Middle frontal gyrus (tissue), 1 donor: ENCODE data around the gene KRTAP29-1.
"Not testable (repeated sequence)": the region's sequence is repeated elsewhere in the genome, so short reads cannot be mapped to it uniquely, and the experiment has no call there.

ENCODE experiments used
- DNase-seq: peaks from one replicate; pipeline ENCODE4 v3.0.0-alpha.2; 2015; ENCODE audit warnings: low spot score; ENCODE audit errors: extremely low spot score

The KRTAP29-1 gene

GRCh38 chr17:41301204-41301790 is 1.4 kb downstream of the KRTAP29-1 start:
- DNase-seq = no peak

DNA sequence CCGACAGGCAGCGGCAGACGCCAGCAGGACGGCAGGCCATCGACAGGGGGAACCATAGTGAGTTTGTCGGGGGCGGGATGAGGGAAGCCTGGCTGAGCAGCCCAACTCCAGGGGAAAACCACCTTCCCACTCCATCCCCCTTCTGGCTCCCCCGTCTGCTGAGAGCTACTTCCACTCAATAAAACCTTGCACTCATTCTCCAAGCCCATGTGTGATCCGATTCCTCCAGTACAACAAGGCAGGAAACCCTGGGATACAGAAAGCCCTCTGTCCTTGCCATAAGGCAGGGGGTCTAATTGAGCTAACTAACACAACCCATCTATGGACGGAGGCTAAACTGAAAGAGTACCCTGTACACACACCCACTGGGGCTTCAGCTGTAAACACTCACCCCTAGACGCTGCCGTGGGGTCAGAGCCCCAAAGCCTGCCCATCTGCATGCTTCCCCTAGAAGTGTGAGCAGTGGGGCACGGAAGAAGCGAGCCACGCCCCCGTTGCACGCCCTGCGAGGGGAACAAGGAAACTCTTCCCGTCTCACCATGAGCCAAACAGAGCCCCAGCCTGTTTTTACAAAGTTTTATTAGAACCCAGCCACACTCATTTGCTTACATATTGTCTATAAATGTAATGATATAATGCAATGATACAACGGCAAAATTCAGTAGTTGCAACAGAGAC is 4.1 kb downstream of the KRTAP29-1 start:
- no peak for DNase-seq

GRCh38 chr17:41296846-41297245 is 5.8 kb downstream of the KRTAP29-1 start:
- no peak for DNase-seq

DNA sequence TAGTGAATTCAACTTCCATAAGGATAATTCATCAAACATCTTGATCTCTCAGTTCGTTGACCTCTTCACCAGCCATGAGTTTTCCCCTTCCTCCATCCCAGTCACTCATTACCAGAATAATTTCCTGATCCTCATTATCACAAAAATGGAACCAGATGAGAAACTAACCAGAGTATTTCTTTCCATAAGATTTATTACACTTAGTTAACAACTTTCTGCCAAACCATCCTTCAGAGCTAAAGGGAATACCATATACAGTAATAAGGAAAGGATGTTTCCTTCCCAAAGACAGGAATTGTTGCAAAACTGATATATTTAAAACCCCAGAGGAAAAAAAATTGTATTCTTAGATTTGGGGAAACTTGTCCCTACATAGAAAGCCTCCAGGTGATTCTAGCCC is 8.6 kb downstream of the KRTAP29-1 start:
- DNase-seq = no peak

DNA sequence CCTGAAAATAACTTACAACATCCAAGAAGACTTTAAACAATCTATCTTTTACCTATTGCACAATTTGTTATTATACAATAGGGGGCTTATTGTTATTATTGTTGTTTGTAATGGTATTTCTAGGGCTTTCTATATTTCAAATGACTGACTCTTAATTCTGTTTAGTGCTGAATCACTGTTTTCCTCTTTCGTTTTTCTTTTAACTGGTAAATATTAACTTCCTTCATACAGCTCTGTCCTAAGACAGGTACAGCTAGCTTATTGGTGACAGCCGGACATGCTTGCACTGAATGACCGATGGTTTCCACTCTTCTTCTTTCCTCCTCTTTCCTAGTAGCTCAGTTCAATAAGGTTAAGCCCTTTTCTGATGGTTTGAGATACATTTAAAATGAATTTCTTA is 15.6 kb downstream of the KRTAP29-1 start:
- DNase-seq = no peak

DNA sequence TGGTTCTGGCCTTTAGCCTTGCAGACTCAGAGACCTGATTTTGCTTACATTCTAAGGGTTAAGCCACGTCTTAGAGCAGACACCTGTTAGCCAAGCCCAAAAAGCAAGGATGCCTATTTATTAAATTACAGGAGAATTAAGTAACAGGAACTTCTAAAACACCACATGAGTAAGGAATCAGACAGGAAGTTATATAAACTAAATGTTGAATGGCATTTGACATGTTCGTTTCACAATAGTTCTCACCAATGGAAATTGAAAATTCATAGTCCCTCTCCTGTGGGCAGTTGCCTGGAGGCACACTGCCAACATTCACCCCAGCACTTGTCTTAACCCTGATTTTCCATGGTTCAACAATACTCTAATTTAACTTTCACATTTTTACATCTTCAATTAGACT is 18.1 kb downstream of the KRTAP29-1 start:
- DNase-seq = no peak

DNA sequence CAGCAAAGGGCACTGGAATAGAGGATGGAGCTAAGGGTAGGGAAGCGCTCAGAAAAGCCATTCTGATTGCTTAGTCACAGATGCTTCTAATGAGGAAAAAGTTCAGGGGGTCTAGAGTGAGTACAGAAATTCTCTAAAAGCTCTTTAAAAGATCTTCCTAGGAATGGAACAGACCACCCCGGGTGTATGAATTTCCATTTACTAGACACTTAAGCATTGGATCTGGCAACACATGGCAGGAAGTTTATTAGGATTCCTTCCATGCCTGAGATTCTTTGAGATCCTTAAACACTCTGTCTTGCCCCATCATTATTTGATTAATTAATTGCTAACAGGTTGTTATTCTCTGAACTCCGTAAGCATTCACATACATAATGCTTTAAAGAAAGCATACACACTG is 18.6 kb downstream of the KRTAP29-1 start:
- DNase-seq = no peak

DNA sequence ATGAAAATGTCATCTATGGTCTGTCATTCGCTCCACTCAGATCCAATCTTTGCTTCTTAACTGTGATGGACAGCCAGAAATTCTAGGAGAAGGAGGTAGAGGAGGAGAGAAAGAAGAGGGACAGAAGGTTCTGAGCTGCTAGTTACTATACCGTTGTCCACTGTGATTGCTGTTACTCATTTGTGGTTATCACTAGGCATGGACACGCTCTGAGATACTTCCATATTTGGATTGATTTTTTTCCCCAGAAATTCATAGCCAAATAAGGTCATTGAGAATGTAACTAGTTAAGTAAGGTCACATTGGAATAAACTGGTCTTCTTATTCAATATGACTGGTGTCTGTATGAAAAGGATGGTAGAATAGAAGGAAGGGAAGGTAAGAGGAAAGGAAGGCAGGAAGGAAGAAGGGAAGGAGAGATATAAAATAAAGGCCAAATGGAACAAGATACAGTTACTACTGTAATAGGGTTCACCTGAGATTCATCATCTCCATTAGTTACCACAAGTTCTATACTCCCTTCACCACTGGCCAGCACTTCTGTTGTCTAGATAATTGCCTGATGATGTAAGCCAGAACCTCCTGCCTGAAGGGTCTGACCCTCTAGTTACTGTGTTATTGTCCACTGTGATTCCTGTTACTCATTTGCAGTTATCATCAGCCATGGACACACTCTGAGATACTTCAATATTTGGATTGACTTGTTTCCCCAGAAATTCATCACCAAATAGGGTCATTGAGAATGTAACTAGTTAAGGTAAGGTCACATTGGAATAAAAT is 24.3 kb downstream of the KRTAP29-1 start:
- DNase-seq = no peak

DNA sequence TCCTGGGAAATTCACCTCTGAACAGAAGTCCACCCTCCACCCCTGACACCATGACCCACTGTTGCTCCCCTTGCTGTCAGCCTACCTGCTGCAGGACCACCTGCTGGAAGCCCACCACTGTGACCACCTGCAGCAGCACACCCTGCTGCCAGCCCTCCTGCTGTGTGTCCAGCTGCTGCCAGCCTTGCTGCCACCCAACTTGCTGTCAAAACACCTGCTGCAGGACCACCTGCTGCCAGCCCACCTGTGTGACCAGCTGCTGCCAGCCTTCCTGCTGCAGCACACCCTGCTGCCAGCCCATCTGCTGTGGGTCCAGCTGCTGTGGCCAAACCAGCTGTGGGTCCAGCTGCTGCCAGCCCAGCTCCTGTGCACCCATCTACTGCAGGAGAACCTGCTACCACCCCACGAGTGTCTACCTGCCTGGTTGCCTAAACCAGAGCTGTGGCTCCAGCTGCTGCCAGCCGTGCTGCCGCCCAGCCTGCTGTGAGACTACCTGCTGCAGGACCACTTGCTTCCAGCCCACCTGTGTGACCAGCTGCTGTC is 26.9 kb downstream of the KRTAP29-1 start, which contains the start of gene KRTAP9-7:
KRTAP9-7 (plus strand) TSS at position 51 of the 543 bp plus-strand sequence; CDS start at position 51, 0 bp downstream.
- not testable (repeated sequence) for DNase-seq

DNA sequence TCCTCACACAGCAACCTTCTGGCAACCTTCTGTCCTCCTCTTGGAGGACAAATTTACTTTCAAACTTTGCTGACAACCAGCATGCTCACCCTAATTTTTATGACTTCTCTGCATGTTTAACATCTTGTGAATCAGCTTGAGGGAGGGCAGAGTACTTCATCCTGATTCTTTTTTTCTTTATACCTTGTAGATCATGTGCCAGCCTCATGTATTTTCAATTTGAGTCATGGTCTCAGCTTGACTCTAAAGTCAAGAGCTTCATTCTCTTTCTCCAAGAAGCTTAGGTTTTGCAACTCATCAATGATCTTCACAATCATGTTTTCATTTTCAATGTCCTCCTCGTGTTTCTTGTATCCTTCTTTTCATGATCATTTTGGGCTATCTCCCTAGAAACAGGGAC is 30.8 kb downstream of the KRTAP29-1 start:
- no peak for DNase-seq

DNA sequence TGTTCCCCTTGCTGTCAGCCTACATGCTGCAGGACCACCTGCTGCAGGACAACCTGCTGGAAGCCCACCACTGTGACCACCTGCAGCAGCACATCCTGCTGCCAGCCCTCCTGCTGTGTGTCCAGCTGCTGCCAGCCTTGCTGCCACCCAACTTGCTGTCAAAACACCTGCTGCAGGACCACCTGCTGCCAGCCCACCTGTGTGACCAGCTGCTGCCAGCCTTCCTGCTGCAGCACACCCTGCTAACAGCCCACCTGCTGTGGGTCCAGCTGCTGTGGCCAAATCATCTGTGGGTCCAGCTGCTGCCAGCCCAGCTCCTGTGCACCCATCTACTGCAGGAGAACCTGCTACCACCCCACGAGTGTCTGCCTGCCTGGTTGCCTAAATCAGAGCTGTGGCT is 31.3 kb downstream of the KRTAP29-1 start:
- DNase-seq = not testable (repeated sequence)

- DNase-seq = no peak
Measured at GRCh38 chr17:41267711-41268110, 34.9 kb downstream of the KRTAP29-1 start.

GRCh38 chr17:41265078-41265477 is 37.6 kb downstream of the KRTAP29-1 start, which contains the start of gene KRTAP9-6:
TSS of gene KRTAP9-6 (plus strand) at chr17:41265378. CDS start at chr17:41265378, 0 bp downstream.
- no peak for DNase-seq

GRCh38 chr17:41264599-41264998 is 38.1 kb downstream of the KRTAP29-1 start:
- no peak for DNase-seq

DNA sequence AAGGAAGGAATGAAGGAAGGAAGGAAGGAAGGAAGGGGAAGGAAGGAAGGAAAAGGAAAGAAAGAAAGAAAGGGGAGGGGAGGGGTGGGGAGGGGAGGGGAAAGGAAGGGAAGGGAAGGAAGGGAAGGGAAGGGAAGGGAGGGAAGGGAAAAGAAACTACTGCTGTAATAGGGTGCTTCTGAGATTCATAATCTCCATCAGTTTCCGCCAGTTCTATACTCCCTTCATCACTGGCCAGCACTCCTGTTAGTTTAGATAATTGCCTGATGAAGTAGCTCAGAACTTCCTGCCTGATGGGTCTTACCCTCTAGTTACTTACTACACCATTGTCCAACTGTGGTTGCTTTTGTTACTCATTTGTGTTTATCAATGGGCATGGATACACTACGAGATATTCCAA is 39.4 kb downstream of the KRTAP29-1 start:
- DNase-seq = no peak

GRCh38 chr17:41258406-41258805 is 44.2 kb downstream of the KRTAP29-1 start:
- DNase-seq = no peak

DNA sequence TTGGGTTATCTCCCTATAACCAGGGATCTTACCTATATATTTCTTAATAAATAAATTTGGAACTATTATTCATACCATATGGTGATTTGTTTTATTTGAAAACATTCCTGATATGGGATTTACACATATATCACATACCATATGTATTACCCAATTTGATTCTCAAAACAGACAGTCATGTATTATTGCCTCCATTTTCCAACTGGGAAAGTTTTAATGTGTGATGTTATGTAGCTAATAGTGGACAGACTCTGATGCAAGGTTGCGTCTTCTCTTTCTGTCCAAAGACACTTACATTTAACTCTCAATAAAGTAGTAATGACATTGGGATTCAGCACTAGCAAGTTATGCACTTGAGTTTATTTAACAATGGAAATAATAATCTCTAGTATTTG is 46.4 kb downstream of the KRTAP29-1 start:
- no peak for DNase-seq

- DNase-seq = not testable (repeated sequence)
Measured at GRCh38 chr17:41255381-41256290, 47.0 kb downstream of the KRTAP29-1 start, which contains the start of gene KRTAP9-9. TSS of gene KRTAP9-9 (plus strand) at chr17:41255384.

DNA sequence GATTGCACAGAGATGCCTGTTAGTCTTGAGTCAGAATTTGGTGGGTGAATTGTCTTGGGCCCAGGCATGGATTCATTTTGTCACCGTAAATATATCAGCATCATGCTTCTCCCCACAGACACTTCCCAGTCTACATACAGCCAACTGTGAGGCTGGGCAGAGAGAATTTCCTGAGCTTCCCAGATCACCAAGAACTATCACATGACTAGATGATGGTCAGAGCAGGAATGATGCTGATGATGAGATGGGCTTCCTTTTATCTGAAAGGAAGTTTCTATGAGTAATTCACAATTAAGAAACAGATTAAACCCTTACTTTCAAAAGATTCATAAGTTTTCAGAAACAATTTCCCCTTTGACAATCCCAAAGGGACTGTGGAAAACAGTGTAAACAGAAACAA is 47.8 kb downstream of the KRTAP29-1 start:
- no peak for DNase-seq
